Rectal smooth muscle tissue (tissue), 1 donor: Measurements from ENCODE around the gene SUCLA2.
A peak's percentile ranks its signal among the peaks of the same experiment; 100 is the strongest.

Source experiments
- H3K27ac ChIP-seq: one replicate; pipeline ENCODE4 v1.7.0; 2013; ENCODE audit warnings: low read depth, low read length, inconsistent platforms
- H3K27me3 ChIP-seq: one replicate; pipeline ENCODE4 v1.7.0; 2013; ENCODE audit warnings: low read length; ENCODE audit not compliant: control insufficient read depth, insufficient read depth
- H3K36me3 ChIP-seq: one replicate; pipeline ENCODE4 v1.7.0; 2013; ENCODE audit warnings: low read length; ENCODE audit not compliant: control insufficient read depth, insufficient read depth
- H3K4me1 ChIP-seq: one replicate; pipeline ENCODE4 v1.7.0; 2013; ENCODE audit warnings: low read length; ENCODE audit not compliant: control insufficient read depth, insufficient read depth
- H3K4me3 ChIP-seq: one replicate; pipeline ENCODE4 v1.7.0; 2013; ENCODE audit warnings: low read length
- H3K9ac ChIP-seq: one replicate; pipeline ENCODE4 v1.7.0; 2013; ENCODE audit warnings: low read length

Gene SUCLA2

DNA sequence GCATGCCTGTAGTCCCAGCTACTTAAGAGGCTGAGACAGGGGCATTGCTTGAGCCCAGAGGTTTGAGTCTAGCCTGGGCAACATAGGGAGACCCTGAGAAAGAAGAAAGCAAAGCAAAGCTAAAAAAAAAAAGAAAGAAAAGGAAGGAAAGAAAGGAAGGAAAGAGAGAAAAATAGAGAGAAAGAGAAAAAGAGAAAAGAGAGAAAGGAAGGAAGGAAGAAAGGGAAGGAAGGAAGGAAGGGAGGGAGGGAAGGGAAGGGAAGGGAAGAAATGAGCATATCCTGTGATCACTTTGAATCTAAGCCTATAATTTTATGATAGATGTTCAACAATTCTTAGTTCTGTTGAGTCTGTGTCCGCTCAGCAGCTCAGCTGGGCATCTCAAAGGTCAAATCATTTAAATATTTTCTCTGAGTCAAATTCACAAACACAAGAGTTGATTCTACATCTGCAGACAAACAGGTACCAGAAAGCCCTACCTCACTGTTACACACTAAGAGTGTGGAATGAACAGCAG lies 70.4 kb downstream of the SUCLA2 start:
- Histone ChIP-seq H3K36me3 (no peaks in the 10 kb centered on the region), H3K27me3 (no peaks in the 10 kb centered on the region), H3K4me3 (no peak overlapping the region), H3K9ac (no peak overlapping the region), H3K27ac (no peak overlapping the region), H3K4me1 (no peaks in the 10 kb centered on the region)

DNA sequence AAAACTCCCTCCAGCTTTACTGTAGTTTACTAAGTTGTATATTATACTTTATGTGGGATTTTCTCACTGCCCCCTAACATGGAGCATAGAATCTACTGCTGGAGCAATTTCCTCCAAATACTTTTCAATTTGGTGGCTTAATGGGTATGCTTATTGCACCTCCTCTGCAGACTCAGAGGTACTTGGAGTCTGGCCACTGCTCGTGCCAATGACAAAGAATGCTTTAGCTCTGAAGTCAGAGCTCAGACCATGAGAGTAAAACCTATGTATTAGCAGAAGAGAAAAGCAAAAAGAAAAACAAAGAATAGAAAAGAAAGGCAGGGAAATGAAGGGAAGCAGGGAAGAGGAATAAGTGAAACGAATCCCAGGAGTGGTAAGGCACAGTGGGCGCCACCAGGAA lies 71.9 kb downstream of the SUCLA2 start:
- Histone ChIP-seq H3K27ac (no peak overlapping the region), H3K4me1 (no peaks in the 10 kb centered on the region), H3K9ac (no peak overlapping the region), H3K36me3 (no peaks in the 10 kb centered on the region), H3K4me3 (no peak overlapping the region), H3K27me3 (no peaks in the 10 kb centered on the region)

DNA sequence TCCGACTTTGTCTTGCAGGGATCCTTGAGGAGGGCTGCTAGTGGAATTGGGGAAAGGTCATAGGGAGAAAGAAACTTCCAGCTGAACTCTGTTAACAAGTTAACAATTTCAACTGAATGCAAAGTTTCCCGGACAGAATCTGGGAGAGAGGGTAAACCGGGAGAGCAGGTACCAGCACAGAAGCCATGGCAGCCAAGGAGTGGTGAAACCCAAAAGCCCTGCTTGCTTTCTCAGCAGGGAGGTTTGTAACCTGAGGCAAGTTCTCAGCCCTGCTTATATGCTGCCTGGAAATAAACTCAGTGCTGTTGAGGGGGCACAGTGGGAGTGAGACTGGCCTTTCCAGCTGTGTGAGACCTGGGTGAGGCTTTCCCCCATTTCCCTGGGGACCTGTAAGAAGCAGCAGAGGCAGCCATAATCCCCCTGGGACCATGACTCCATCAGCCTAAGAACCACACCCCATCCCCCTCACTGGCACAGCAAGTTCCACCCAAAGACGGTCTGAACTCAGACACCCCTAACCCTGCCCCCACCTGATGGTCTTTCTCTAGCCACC lies 84.0 kb downstream of the SUCLA2 start:
- no peak overlapping the region for H3K4me3 ChIP-seq
- H3K36me3 ChIP-seq: no peaks in the 10 kb centered on the region
- no peaks in the 10 kb centered on the region for H3K4me1 ChIP-seq
- H3K27me3 ChIP-seq: no peaks in the 10 kb centered on the region
- H3K9ac ChIP-seq: no peak overlapping the region
- no peak overlapping the region for H3K27ac ChIP-seq

DNA sequence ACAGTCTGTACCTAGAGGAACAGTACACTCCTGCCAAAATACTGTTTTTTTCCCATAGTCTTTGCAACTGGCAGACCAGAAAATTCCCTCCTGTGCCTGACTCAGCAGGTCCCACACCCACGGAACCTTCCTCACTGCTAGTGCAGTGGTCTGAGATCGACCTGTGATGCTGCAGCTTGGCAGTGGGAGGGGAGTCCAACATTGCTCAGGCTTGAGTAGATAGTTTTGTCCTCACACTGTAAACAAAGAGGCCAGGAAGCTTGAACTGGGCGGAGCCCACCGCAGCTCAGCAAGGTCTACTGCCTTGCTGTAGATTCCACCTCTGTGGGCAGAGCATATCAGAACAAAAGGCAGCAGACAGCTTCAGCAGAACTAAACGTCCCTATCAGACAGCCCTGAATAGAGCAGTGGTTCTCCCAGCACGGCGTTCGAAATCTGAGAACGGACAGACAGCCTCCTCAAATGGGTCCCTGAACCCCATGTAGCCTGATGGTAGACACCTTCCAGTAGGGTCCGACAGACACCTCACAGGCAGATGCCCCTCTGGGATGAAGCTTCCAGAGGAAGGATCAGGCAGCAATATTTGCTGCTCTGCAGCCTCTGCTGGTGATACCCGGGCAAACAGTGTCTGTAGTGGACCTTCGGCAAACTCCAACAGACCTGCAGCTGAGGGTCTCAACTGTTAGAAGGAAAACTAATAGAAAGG lies 92.7 kb downstream of the SUCLA2 start:
- Histone ChIP-seq H3K4me1 (no peaks in the 10 kb centered on the region), H3K27ac (no peak overlapping the region), H3K36me3 (no peaks in the 10 kb centered on the region), H3K4me3 (no peak overlapping the region), H3K9ac (no peak overlapping the region), H3K27me3 (no peaks in the 10 kb centered on the region)

DNA sequence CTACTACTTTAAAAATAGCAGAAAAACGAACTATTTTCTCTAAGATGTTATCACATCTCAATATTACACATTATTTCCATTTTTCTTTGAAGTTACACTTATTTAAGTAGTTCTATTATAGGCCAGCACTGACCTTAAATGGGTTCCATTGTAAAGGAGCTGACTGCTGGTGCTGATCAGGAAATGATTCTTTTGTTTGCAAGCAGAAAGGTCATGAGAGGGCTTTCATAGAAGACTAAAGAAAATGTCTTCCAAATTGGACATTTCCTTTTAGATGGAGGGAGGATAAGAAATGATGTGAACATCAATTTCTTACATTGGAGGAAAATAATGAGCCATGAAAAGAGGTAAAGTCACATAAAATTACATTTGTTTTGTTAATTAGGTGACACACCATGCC lies 96.2 kb downstream of the SUCLA2 start:
- no peak overlapping the region for H3K27ac ChIP-seq
- no peak overlapping the region for H3K9ac ChIP-seq
- no peaks in the 10 kb centered on the region for H3K4me1 ChIP-seq
- H3K27me3 ChIP-seq: no peaks in the 10 kb centered on the region
- no peaks in the 10 kb centered on the region for H3K36me3 ChIP-seq
- H3K4me3 ChIP-seq: no peak overlapping the region

DNA sequence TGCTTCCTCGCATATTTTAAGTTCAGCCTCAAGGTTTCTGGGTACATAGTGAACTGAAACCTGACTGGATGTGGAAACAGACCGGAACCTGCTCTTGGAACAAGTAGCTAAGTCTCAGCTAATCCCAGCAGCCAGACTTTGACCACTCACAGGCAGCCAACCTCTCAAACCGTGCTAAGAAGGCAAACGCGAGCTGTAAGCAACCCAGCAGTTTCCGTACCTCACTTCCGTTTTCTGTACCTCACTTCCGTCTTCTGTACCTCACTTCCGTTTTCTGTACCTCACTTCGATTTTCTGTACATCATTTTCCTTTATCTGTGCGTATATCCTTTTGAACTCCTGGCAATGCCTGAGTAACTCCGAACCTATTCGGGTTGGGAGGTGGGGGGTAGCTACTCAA lies 96.8 kb downstream of the SUCLA2 start:
- Histone ChIP-seq H3K36me3 (no peaks in the 10 kb centered on the region), H3K4me1 (no peaks in the 10 kb centered on the region), H3K27me3 (no peaks in the 10 kb centered on the region), H3K9ac (no peak overlapping the region), H3K27ac (no peak overlapping the region), H3K4me3 (peak overlapping the region; percentile 0)

DNA sequence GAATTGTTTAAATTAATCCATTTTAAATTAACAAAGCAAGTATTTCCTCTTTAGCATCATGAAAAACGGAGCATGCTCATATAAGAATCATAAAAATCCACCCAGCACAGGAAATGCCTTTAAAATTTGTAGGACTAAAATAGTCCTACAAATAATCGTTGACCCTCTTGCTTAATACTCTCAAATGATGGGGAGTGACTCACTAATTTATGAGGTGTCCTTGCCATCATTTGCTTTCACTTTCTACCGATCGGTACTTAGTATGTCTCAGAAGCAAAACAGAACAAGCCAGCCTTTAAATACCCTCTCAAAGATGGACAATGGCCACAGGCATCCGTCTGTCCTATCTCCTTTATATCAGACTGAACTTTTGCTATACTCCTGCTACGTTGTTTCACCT lies 97.2 kb downstream of the SUCLA2 start:
- no peaks in the 10 kb centered on the region for H3K27me3 ChIP-seq
- H3K9ac ChIP-seq: no peak overlapping the region
- no peaks in the 10 kb centered on the region for H3K36me3 ChIP-seq
- no peak overlapping the region for H3K27ac ChIP-seq
- no peaks in the 10 kb centered on the region for H3K4me1 ChIP-seq
- peak overlapping the region; percentile 0 for H3K4me3 ChIP-seq

DNA sequence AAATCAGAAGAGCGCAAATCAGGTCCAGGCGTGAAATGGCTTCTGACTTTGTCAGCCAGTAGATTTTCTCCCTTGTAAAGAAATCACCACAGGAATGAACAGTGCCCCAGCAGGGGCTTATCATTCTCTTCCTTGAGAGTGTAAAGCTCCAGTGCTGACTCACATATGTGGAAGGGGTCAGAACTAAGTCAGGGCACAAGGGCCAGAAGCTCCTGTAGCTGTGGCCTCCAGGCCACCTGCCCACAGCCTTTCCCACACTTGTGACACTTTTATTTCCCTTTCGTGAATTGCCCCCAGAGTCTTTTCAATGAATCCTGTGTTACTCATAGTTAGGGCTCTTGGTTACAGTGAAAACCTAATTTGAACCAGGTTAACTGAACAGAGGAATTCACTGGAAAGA lies 99.6 kb downstream of the SUCLA2 start:
- no peaks in the 10 kb centered on the region for H3K27me3 ChIP-seq
- no peak overlapping the region for H3K4me3 ChIP-seq
- H3K9ac ChIP-seq: no peak overlapping the region
- no peak overlapping the region for H3K27ac ChIP-seq
- H3K36me3 ChIP-seq: no peaks in the 10 kb centered on the region
- H3K4me1 ChIP-seq: no peaks in the 10 kb centered on the region

DNA sequence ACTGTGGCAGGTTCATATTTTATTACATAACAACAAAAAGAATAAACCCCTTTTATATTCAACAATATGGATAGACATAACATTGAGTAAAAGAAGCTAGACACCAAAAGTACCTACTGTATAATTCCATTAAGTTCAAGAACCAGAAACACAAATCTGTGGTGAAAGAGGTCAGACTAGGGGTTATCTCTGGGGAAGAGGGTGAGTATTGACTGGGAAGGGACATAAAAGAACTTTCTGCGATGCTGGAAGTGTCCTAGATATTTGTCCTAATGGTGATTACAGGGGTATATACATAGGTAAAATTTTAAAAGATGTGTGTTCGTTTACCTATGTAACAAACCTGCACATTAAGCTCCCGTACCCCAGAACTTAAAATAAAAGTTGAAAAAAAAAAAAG lies 103.0 kb downstream of the SUCLA2 start:
- Histone ChIP-seq H3K4me1 (no peaks in the 10 kb centered on the region), H3K27ac (no peak overlapping the region), H3K36me3 (no peaks in the 10 kb centered on the region), H3K4me3 (no peak overlapping the region), H3K9ac (no peak overlapping the region), H3K27me3 (no peaks in the 10 kb centered on the region)

DNA sequence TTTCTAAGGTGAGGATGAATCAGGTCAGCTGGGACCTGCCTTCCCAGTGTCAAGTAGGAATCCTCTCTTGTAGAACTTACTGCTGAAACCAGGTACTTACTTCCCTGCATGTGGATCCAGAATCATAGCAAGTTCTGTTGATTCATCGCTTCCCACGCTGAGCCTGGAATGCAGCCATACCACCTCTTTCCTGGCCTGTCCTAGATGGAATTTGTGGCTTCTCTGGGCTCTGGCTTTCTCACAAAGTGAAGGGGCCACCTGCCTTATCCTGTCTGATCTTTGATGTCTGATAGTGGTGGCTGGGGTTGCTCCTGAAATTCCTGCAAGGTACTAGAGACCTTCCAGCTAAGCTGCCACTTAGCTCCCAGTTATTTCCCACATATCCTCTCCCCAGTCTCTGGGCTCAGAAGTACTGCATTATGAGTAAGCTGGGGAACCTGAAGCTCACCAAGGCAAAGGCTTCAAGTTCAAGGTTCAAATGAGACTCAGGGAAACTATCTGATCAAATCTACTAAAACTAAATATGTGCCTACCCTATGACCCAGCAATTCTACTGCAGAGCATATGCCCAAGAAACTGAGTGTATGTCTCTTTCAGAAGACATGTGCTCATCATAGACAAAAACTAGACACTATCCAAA lies 103.5 kb downstream of the SUCLA2 start:
- Histone ChIP-seq H3K36me3 (no peaks in the 10 kb centered on the region), H3K4me1 (no peaks in the 10 kb centered on the region), H3K27ac (no peak overlapping the region), H3K27me3 (no peaks in the 10 kb centered on the region), H3K9ac (no peak overlapping the region), H3K4me3 (no peak overlapping the region)

DNA sequence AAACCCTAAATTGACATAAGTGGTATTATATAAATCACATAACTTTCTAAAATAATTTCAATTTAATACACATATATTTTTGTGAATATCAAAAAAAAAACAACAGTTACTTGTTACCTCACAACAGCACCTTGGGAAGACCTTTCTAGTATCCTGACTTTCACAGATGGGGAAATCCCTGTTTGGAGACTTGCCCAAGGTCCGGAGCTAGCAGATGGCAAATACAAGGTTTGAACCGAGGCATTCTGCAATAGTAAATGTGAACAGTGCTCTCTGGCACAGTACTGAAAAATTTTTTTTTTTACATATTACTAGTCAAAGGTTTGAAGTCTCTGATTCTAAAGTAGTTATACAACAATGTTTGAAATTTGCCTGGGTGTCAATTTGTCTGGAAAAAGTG lies 104.5 kb downstream of the SUCLA2 start:
- Histone ChIP-seq H3K36me3 (no peaks in the 10 kb centered on the region), H3K9ac (no peak overlapping the region), H3K4me3 (no peak overlapping the region), H3K27me3 (no peaks in the 10 kb centered on the region), H3K27ac (no peak overlapping the region), H3K4me1 (no peaks in the 10 kb centered on the region)

DNA sequence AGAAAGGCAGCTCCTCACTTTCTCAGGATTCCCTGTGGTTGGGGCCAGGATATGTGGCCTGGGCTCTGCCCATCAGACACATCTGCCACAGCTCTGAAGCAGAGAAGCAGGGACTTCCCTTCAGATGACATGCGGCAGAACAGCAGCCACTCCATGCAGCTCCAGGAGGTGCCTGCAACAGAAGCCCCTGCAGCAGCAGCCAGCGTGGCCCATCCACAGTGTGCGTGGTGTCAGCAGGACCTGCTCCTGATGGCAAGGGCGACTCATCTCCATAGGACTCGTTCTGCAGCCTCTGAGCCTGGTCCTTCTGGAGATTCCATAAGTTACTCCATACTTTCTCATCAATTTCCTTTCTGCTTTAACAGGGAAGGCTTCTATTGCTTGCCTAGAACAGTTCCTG lies 105.0 kb downstream of the SUCLA2 start:
- no peak overlapping the region for H3K4me3 ChIP-seq
- H3K4me1 ChIP-seq: no peaks in the 10 kb centered on the region
- H3K9ac ChIP-seq: no peak overlapping the region
- H3K27ac ChIP-seq: no peak overlapping the region
- H3K36me3 ChIP-seq: no peaks in the 10 kb centered on the region
- no peaks in the 10 kb centered on the region for H3K27me3 ChIP-seq

DNA sequence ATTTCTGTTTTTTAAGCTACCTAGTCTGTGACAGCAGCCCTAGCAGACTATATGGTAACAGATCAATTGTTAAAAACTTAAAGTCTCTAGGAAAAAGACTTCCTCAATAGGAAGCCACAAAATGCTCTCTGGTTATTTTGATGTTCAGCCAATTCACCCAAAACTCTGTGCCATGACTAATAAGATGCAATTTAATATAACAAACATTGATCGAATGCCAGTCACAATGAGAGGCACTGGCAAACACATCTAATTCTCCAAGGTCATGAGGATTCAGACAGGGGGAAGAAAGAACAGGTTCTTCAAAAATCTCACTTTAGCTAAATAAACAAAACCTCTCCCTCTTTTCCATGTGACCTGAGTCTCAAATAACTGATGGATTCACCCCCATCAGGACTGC lies 107.5 kb downstream of the SUCLA2 start:
- H3K4me1 ChIP-seq: no peaks in the 10 kb centered on the region
- H3K4me3 ChIP-seq: no peak overlapping the region
- H3K27me3 ChIP-seq: no peaks in the 10 kb centered on the region
- H3K9ac ChIP-seq: no peak overlapping the region
- no peak overlapping the region for H3K27ac ChIP-seq
- H3K36me3 ChIP-seq: no peaks in the 10 kb centered on the region
